Stimulated activated CD4-positive, alpha-beta T cell treated with anti-CD3 and anti-CD28 coated beads, Interleukin-4, amount 100 ng/mL, for 24 hours (primary cell): ENCODE measurements around the gene GCAT.
"Not testable (repeated sequence)": the region's sequence is repeated elsewhere in the genome, so short reads cannot be mapped to it uniquely, and the experiment has no call there.

Experiments
- DNase-seq: peaks from one replicate; pipeline ENCODE4 v3.0.0-alpha.2; 2020

GCAT gene

GRCh38 chr22:37782340-37783168 lies 25.2 kb upstream of the GCAT start:
- DNase-seq = no peak

- DNase-seq = no peak
Measured at GRCh38 chr22:37784829-37785495, 22.8 kb upstream of the GCAT start.

GRCh38 chr22:37790234-37790633 lies 17.5 kb upstream of the GCAT start:
- no peak for DNase-seq

GRCh38 chr22:37792494-37792893 lies 15.2 kb upstream of the GCAT start:
- DNase-seq = no peak

- DNase-seq = no peak
Measured at GRCh38 chr22:37794376-37794775, 13.4 kb upstream of the GCAT start.

GRCh38 chr22:37796079-37796478 lies 11.7 kb upstream of the GCAT start:
- DNase-seq = no peak

- DNase-seq = not testable (repeated sequence)
Measured at GRCh38 chr22:37797259-37797658, 10.5 kb upstream of the GCAT start.

GRCh38 chr22:37797874-37798500 lies 9.7 kb upstream of the GCAT start:
- no peak for DNase-seq

GRCh38 chr22:37799979-37800378 lies 7.8 kb upstream of the GCAT start:
- not testable (repeated sequence) for DNase-seq

GRCh38 chr22:37801946-37802309 lies 5.8 kb upstream of the GCAT start:
- DNase-seq = no peak

- DNase-seq = no peak
Measured at GRCh38 chr22:37802310-37803194, 5.2 kb upstream of the GCAT start.

GRCh38 chr22:37803195-37803638 lies 4.5 kb upstream of the GCAT start:
- DNase-seq = no peak

- DNase-seq = no peak
Measured at GRCh38 chr22:37803639-37804351, 3.9 kb upstream of the GCAT start.

GRCh38 chr22:37804352-37804880 lies 3.3 kb upstream of the GCAT start:
- no peak for DNase-seq

- DNase-seq = peak; percentile 75
Measured at GRCh38 chr22:37804881-37805809, 2.6 kb upstream of the GCAT start.

- DNase-seq = no peak
Measured at GRCh38 chr22:37805810-37806277, 1.9 kb upstream of the GCAT start.

GRCh38 chr22:37806409-37807333 lies 1.1 kb upstream of the GCAT start:
- no peak for DNase-seq

- no peak for DNase-seq
Measured at GRCh38 chr22:37808294-37808657, 542 bp downstream of the GCAT start.

GRCh38 chr22:37809672-37810333 lies 2.1 kb downstream of the GCAT start:
- DNase-seq = no peak
